Measurements from ENCODE around the gene ECI1. TPM values are rescaled to one million over a fixed set of nuclear protein-coding genes. Genes with fewer than 3 reads are reported as not detected.

The ECI1 gene
- total and polyA plus RNA-seq, 2 of the 13 experiments (the other 11 are each of a cell fraction or from before 2014, with no cell fraction given), result 82.0 to 102 TPM

GRCh38 chr16:2226245-2226793 lies 25.1 kb downstream of the ECI1 start (continued):
- TF ChIP-seq ZBTB46 (CRISPR knock-in tag; IDR thresholded peaks at IDR 0.05; ENCODE audit: borderline replicate concordance) (no peak), KDM5B (CRISPR knock-in tag; IDR thresholded peaks at IDR 0.05; ENCODE audit: borderline replicate concordance) (no peak), SSRP1 (CRISPR knock-in tag; IDR thresholded peaks at IDR 0.05) (no peak), ZNF879 (CRISPR knock-in tag; IDR thresholded peaks at IDR 0.05) (no peak), SIX4 (CRISPR knock-in tag; IDR thresholded peaks at IDR 0.05) (0 out of 2 replicates have a peak, but pooled peaks have one; percentile 13), NFIB (CRISPR knock-in tag; IDR thresholded peaks at IDR 0.05; ENCODE audit: borderline replicate concordance) (no peak), KLF13 (CRISPR knock-in tag; IDR thresholded peaks at IDR 0.05) (no peak), ZNF253 (CRISPR knock-in tag; IDR thresholded peaks at IDR 0.05; ENCODE audit: borderline replicate concordance) (no peak), ZFAT (CRISPR knock-in tag; conservative IDR thresholded peaks at IDR 0.05) (no peak), ZNF235 (CRISPR knock-in tag; IDR thresholded peaks at IDR 0.05; ENCODE audit: borderline replicate concordance) (no peak), ZNF704 (CRISPR knock-in tag; IDR thresholded peaks at IDR 0.05; ENCODE audit: borderline replicate concordance) (no peak), SP5 (CRISPR knock-in tag; IDR thresholded peaks at IDR 0.05; ENCODE audit: borderline replicate concordance, low read depth) (peak; percentile 98), SNAPC4 (CRISPR knock-in tag; IDR thresholded peaks at IDR 0.05) (no peak), FOXO1 (CRISPR knock-in tag; IDR thresholded peaks at IDR 0.05) (peak; percentile 78; the same call in 1 of the 2 replicates), ZNF781 (CRISPR knock-in tag; IDR thresholded peaks at IDR 0.05; ENCODE audit: borderline replicate concordance, not compliant biosample characterization) (no peak), MIER2 (CRISPR knock-in tag; IDR thresholded peaks at IDR 0.05) (no peak), HOXA3 (CRISPR knock-in tag; IDR thresholded peaks at IDR 0.05) (peak; percentile 58; the same call in 1 of the 2 replicates), SUZ12 (IDR thresholded peaks at IDR 0.05; ENCODE audit: low read depth, low read length) (no peak), ELF3 (CRISPR knock-in tag; IDR thresholded peaks at IDR 0.05) (0 out of 2 replicates have a peak, but pooled peaks have one; percentile 29), ZBTB7A (CRISPR knock-in tag; IDR thresholded peaks at IDR 0.05) (no peak), GTF3A (CRISPR knock-in tag; conservative IDR thresholded peaks at IDR 0.05) (no peak), ZBTB8A (CRISPR knock-in tag; IDR thresholded peaks at IDR 0.05; ENCODE audit: borderline replicate concordance, low read depth) (no peak), ARID2 (CRISPR knock-in tag; IDR thresholded peaks at IDR 0.05; ENCODE audit: borderline replicate concordance) (no peak), ZNF598 (CRISPR knock-in tag; IDR thresholded peaks at IDR 0.05; ENCODE audit: borderline replicate concordance) (no peak)

Data from HepG2 (cell line).